HAP-1 (cell line): Measurements from ENCODE around the gene MED12L.
A peak's percentile ranks its signal among the peaks of the same experiment; 100 is the strongest.

Source experiments
- DNase-seq, 2 experiments: peaks; one replicate each; pipeline ENCODE4 v3.0.0-alpha.2; 2016 to 2020; ENCODE audit warnings: low spot score in 2 of 2
- H3K27me3 ChIP-seq: fragments of 250-450 bp; sonication (Bioruptor Pico); 2 replicates; pipeline ENCODE4 v1.5.1; 2020; ENCODE audit warnings: low read depth, mild to moderate bottlenecking, moderate library complexity
- H3K36me3 ChIP-seq: fragments of 250-450 bp; sonication (Bioruptor Pico); replicated peaks from 2 replicates; pipeline ENCODE4 v1.5.1; 2020; ENCODE audit warnings: mild to moderate bottlenecking
- H3K4me1 ChIP-seq: fragments of 250-450 bp; sonication (Bioruptor Pico); 2 replicates; pipeline ENCODE4 v1.5.1; 2020; ENCODE audit warnings: mild to moderate bottlenecking
- H3K4me3 ChIP-seq: fragments of 250-450 bp; sonication (Bioruptor Pico); 2 replicates; pipeline ENCODE4 v1.5.1; 2020; ENCODE audit warnings: mild to moderate bottlenecking, moderate library complexity
- H3K9me3 ChIP-seq: fragments of 250-450 bp; sonication (Bioruptor Pico); 2 replicates; pipeline ENCODE4 v1.5.1; 2020; ENCODE audit warnings: mild to moderate bottlenecking, moderate library complexity
- in situ Hi-C: fragments of 300-500 bp; cut with MboI; formaldehyde crosslinking; loops from 3 replicates; pipeline ENCODE4 v1.14.3; 2020; ENCODE audit warnings: low sequenced_read_pairs, inconsistent platforms, mixed read lengths

Gene MED12L

GRCh38 chr3:151462991-151463390 lies 377.5 kb downstream of the MED12L start:
- H3K4me1 ChIP-seq, result no peaks in the 10 kb centered on the region
- no peaks in the 10 kb centered on the region for H3K36me3 ChIP-seq
- in situ Hi-C loops, result loop anchor here (25.0 kb wide), 1 partner anchor 199 kb away; no protein-coding TSS in a partner anchor
- H3K9me3 ChIP-seq, result no peaks in the 10 kb centered on the region
- no peak overlapping the region for H3K4me3 ChIP-seq
- no peak for DNase-seq
- no peaks in the 10 kb centered on the region for H3K27me3 ChIP-seq

- in situ Hi-C loops, result loop anchor here (25.0 kb wide), 1 partner anchor 195 kb away; no protein-coding TSS in a partner anchor
- H3K9me3 ChIP-seq, result no peaks in the 10 kb centered on the region; the same call in 1 of the 2 replicates
- H3K4me1 ChIP-seq, result peaks cover 2% of the 10 kb centered on the region; the same call in 1 of the 2 replicates
- H3K36me3 ChIP-seq, result no peaks in the 10 kb centered on the region
- H3K27me3 ChIP-seq, result no peaks in the 10 kb centered on the region
- DNase-seq, result no peak
- no peak overlapping the region for H3K4me3 ChIP-seq
Measured at GRCh38 chr3:151467069-151467468, 381.6 kb downstream of the MED12L start.

GRCh38 chr3:151468284-151468917 lies 382.9 kb downstream of the MED12L start:
- no peaks in the 10 kb centered on the region; the same call in 1 of the 2 replicates for H3K9me3 ChIP-seq
- H3K36me3 ChIP-seq, result no peaks in the 10 kb centered on the region
- no peaks in the 10 kb centered on the region for H3K27me3 ChIP-seq
- peaks cover 2% of the 10 kb centered on the region; the same call in 1 of the 2 replicates for H3K4me1 ChIP-seq
- DNase-seq, result peak; percentile 78 to 79
- in situ Hi-C loops, result loop anchor here (25.0 kb wide), 1 partner anchor 194 kb away; no protein-coding TSS in a partner anchor
- H3K4me3 ChIP-seq, result no peak overlapping the region

- no peaks in the 10 kb centered on the region for H3K9me3 ChIP-seq
- no peak overlapping the region for H3K4me3 ChIP-seq
- H3K4me1 ChIP-seq, result peaks cover 31% of the 10 kb centered on the region
- no peaks in the 10 kb centered on the region for H3K36me3 ChIP-seq
- peak in 1 of 2 experiments; percentile 12 for DNase-seq
- in situ Hi-C loops, result no loop called here
- H3K27me3 ChIP-seq, result no peaks in the 10 kb centered on the region
Measured at GRCh38 chr3:151476344-151477018, 391.0 kb downstream of the MED12L start.

- no peaks in the 10 kb centered on the region for H3K36me3 ChIP-seq
- in situ Hi-C loops, result no loop called here
- no peaks in the 10 kb centered on the region for H3K9me3 ChIP-seq
- peaks cover 31% of the 10 kb centered on the region for H3K4me1 ChIP-seq
- peak; percentile 63 to 86 for DNase-seq
- no peak overlapping the region for H3K4me3 ChIP-seq
- H3K27me3 ChIP-seq, result no peaks in the 10 kb centered on the region
Measured at GRCh38 chr3:151477591-151478334, 392.3 kb downstream of the MED12L start.

- H3K27me3 ChIP-seq, result no peaks in the 10 kb centered on the region
- peak in 1 of 2 experiments; percentile 56 for DNase-seq
- no peaks in the 10 kb centered on the region for H3K36me3 ChIP-seq
- H3K4me1 ChIP-seq, result peaks cover 31% of the 10 kb centered on the region
- no peaks in the 10 kb centered on the region for H3K9me3 ChIP-seq
- H3K4me3 ChIP-seq, result no peak overlapping the region
- in situ Hi-C loops, result no loop called here
Measured at GRCh38 chr3:151478335-151478697, 392.9 kb downstream of the MED12L start.

GRCh38 chr3:151479452-151479851 lies 394.0 kb downstream of the MED12L start:
- in situ Hi-C loops, result no loop called here
- Histone ChIP-seq H3K4me1 (peaks cover 31% of the 10 kb centered on the region), H3K27me3 (no peaks in the 10 kb centered on the region), H3K36me3 (no peaks in the 10 kb centered on the region), H3K9me3 (no peaks in the 10 kb centered on the region), H3K4me3 (no peak overlapping the region)
- DNase-seq, result no peak

GRCh38 chr3:151480492-151480891 lies 395.0 kb downstream of the MED12L start:
- in situ Hi-C loops, result no loop called here
- no peaks in the 10 kb centered on the region for H3K9me3 ChIP-seq

GRCh38 chr3:151483488-151483887 lies 398.0 kb downstream of the MED12L start:
- in situ Hi-C loops, result no loop called here
- DNase-seq, result no peak

More at GRCh38 chr3:151480492-151480891, 395.0 kb downstream of the MED12L start:
- H3K4me1 ChIP-seq, result peaks cover 31% of the 10 kb centered on the region
- H3K36me3 ChIP-seq, result no peaks in the 10 kb centered on the region
- no peaks in the 10 kb centered on the region for H3K27me3 ChIP-seq
- no peak for DNase-seq
- H3K4me3 ChIP-seq, result no peak overlapping the region

GRCh38 chr3:151483961-151484520 lies 398.6 kb downstream of the MED12L start:
- Histone ChIP-seq H3K4me3 (no peak overlapping the region), H3K27me3 (no peaks in the 10 kb centered on the region), H3K36me3 (no peaks in the 10 kb centered on the region), H3K4me1 (peaks cover 5% of the 10 kb centered on the region), H3K9me3 (no peaks in the 10 kb centered on the region)
- in situ Hi-C loops, result no loop called here
- DNase-seq, result no peak

More at GRCh38 chr3:151483488-151483887, 398.0 kb downstream of the MED12L start:
- Histone ChIP-seq H3K4me3 (no peak overlapping the region), H3K27me3 (no peaks in the 10 kb centered on the region), H3K9me3 (no peaks in the 10 kb centered on the region), H3K36me3 (no peaks in the 10 kb centered on the region), H3K4me1 (peaks cover 11% of the 10 kb centered on the region)
